NB4 (cell line): ENCODE results near the gene EFNA3.

Experiments used
- DNase-seq: peaks from one replicate; pipeline ENCODE4 v3.0.0; 2010; ENCODE audit warnings: low read depth
- H3K4me3 ChIP-seq: one replicate; pipeline ENCODE4 v1.5.1; 2011; ENCODE audit warnings: mild to moderate bottlenecking, low read depth, low read length, moderate library complexity
- MYC ChIP-seq: IDR thresholded peaks from 2 replicates; pipeline ENCODE4 v1.6.1; 2011; ENCODE audit warnings: low read depth, low read length
- POLR2A ChIP-seq: IDR thresholded peaks from 2 replicates; pipeline ENCODE4 v1.6.1; 2011; ENCODE audit warnings: mild to moderate bottlenecking; ENCODE audit not compliant: insufficient read length; ENCODE audit errors: extremely low read depth
- TF ChIP-seq, protein P1 (sequence below): IDR thresholded peaks from one replicate; pipeline ENCODE4 v1.5.1; 2012; ENCODE audit warnings: low read depth, low read length
- TF ChIP-seq, protein P2 (sequence below): IDR thresholded peaks from 2 replicates; pipeline ENCODE4 v1.6.1; 2011; ENCODE audit warnings: low read depth, low read length

Gene EFNA3

DNA sequence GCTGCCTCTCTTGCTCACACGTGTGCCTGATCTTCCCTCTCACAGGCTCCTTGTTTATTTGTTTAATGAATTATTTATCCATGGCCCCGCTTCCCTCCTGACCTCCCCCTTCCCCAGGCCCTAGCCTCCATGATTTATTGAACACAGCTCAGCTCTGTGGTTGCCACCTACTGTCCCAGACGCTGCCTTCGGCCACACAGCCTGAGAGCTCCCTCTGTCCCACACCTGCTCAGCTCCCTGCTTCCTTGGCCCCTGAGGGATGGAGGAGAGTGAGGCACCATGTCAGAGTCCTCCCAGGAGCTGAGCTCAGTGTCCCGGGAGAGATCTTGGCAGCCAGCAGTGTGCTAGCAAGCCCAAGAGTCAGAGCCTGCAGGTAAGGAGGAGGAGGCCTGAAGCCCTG lies 3.1 kb upstream of the EFNA3 start:
- DNase-seq, result no peak
- H3K4me3 ChIP-seq, result no peak overlapping the region
- TF ChIP-seq, protein P1, sequence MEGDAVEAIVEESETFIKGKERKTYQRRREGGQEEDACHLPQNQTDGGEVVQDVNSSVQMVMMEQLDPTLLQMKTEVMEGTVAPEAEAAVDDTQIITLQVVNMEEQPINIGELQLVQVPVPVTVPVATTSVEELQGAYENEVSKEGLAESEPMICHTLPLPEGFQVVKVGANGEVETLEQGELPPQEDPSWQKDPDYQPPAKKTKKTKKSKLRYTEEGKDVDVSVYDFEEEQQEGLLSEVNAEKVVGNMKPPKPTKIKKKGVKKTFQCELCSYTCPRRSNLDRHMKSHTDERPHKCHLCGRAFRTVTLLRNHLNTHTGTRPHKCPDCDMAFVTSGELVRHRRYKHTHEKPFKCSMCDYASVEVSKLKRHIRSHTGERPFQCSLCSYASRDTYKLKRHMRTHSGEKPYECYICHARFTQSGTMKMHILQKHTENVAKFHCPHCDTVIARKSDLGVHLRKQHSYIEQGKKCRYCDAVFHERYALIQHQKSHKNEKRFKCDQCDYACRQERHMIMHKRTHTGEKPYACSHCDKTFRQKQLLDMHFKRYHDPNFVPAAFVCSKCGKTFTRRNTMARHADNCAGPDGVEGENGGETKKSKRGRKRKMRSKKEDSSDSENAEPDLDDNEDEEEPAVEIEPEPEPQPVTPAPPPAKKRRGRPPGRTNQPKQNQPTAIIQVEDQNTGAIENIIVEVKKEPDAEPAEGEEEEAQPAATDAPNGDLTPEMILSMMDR, result no peak
- TF ChIP-seq MYC (no peak), POLR2A (no peak)
- TF ChIP-seq, protein P2, sequence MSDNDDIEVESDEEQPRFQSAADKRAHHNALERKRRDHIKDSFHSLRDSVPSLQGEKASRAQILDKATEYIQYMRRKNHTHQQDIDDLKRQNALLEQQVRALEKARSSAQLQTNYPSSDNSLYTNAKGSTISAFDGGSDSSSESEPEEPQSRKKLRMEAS, result no peak

DNA sequence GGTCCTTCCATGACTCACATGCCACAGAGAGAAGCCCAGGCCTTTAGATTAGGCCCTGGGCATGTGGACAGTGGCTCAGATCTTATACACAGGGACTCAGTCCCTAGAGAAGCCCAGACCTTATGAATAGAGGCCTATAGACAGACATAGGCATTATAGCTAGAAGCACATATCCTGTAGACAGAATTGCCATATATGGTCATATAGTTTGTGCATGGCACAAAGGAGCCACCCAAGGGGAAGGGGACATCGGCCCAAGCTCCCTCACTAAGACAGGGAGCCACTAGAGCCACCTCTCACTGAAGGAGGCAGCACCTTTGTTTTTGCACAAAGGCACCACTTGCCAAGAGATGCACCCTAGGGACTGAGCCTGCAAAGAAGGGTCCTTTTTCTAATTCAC lies 2.3 kb upstream of the EFNA3 start:
- TF ChIP-seq, protein P2, result no peak
- TF ChIP-seq, protein P1, result no peak
- TF ChIP-seq POLR2A (no peak), MYC (no peak)
- no peak for DNase-seq
- no peak overlapping the region for H3K4me3 ChIP-seq

DNA sequence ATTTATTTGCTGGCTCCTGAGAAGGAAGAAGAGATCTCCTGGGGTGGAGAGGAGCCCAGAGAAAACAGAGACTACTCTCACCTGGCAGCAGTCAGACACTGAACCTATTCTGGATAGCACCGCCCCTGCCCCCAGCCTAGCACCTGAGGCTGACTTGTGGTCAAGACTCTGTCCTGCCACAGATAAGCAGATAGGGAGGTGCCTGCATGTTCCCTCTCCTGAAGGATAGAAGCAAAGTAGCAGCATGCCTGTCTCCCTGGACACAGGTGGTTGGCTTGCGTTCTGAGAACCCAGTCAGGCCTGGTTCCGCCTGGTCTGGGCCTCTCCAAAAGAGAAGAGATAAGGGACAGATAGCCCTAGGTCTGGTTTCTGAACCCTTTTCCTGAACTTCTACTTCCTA lies 1.3 kb upstream of the EFNA3 start:
- no peak for DNase-seq
- no peak for TF ChIP-seq MYC
- no peak for TF ChIP-seq POLR2A
- TF ChIP-seq, protein P2, result no peak
- TF ChIP-seq, protein P1, result no peak
- no peak overlapping the region for H3K4me3 ChIP-seq

DNA sequence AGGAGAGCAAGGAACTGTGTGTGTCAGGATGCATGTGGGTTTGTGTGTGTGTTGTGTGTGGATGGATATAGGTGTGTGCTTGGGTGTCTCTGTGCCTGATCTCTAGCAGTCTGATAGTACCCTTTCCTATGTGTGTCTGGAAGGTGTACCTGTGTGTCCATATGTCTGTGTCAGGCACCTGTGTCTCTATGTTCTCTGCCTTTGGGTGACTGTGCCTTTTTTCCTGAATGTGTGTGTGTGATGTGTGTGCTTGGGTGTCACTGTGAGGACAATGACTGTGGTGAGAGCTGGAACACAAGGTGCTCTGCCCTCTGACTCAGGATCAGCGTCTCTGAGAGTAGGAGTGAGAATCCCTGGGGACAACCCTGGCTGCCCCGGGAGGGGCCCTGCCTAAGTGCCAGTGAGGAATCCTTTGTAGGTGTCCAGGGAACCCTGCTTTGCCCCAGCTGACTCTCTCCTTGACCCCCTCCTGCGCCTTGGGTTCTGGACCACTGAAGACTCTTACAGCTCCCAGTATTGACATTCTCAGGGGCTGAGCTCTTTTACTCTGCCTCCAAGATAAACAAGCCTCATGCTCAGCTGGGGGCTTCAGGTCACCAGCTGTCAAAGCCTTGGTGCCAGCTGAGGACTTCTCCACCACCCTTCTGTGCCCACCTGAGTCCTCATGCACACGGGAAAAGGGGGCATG lies 735 bp upstream of the EFNA3 start:
- DNase-seq, result peak; percentile 34
- no peak overlapping the region for H3K4me3 ChIP-seq
- no peak for TF ChIP-seq POLR2A
- TF ChIP-seq, protein P1, result no peak

DNA sequence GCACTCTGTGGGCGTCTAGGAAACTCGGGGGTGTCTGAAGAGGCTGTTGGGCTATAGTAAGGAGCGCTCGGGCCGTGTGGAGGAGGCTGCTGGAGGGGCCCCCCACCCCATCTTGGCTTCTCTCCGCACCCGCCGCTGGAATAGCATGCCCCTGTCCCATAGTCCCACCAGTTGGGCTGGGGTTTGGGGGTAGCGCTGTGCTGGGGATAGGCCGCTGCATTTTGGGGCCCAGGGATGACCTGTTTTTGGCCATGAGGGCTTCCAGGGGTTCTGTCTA lies 511 bp downstream of the EFNA3 start:
- no peak overlapping the region for H3K4me3 ChIP-seq
- TF ChIP-seq, protein P1, result no peak
- TF ChIP-seq, protein P2, result no peak
- TF ChIP-seq POLR2A (no peak), MYC (no peak)
- DNase-seq, result no peak
